Fibroblast of villous mesenchyme (primary cell): ENCODE data around the gene TNFAIP6. TPM values are rescaled to one million over a fixed set of nuclear protein-coding genes. Genes with fewer than 3 reads are reported as not detected.
"Not testable (repeated sequence)": the region's sequence is repeated elsewhere in the genome, so short reads cannot be mapped to it uniquely, and the experiment has no call there.

Experiments used
- DNase-seq: peaks from one replicate; pipeline ENCODE4 v3.0.0-alpha.2; 2010; ENCODE audit warnings: low read depth
- H3K4me3 ChIP-seq: 2 replicates; pipeline ENCODE4 v1.5.1; 2011; ENCODE audit warnings: low read depth, mild to moderate bottlenecking, low read length
- CTCF ChIP-seq: IDR thresholded peaks from 2 replicates; pipeline ENCODE4 v1.5.1; 2012; ENCODE audit warnings: low read depth, mild to moderate bottlenecking, low read length; ENCODE audit not compliant: insufficient read depth
- total RNA-seq: library from RNA; depleted of rRNA; stranded (reverse); fragments of >200 nt; gene quantifications from 2 replicates; pipeline ENCODE4 v1.2.3, GENCODE V29; 2012

The TNFAIP6 gene
- total RNA-seq, result 13.2 and 14.2 TPM in 2 replicates

- H3K4me3 ChIP-seq, result peak within 1 kb of the TSS; percentile 62
- DNase-seq, result peak; percentile 98
- no peak for TF ChIP-seq CTCF
Measured at GRCh38 chr2:151357359-151357758, at the start of gene TNFAIP6. TSS of gene TNFAIP6 (plus strand) at chr2:151357592. CDS start at chr2:151357667, 75 bp downstream.

GRCh38 chr2:151310313-151310712, 47.1 kb upstream of the TNFAIP6 start:
- not testable (repeated sequence) for DNase-seq, H3K4me3 ChIP-seq

GRCh38 chr2:151312440-151312839, 45.0 kb upstream of the TNFAIP6 start:
- peak; percentile 36 for DNase-seq
- not testable (repeated sequence) for H3K4me3 ChIP-seq

GRCh38 chr2:151315381-151315903, 42.0 kb upstream of the TNFAIP6 start:
- TF ChIP-seq CTCF, result no peak
- no peak overlapping the region for H3K4me3 ChIP-seq
- peak; percentile 70 for DNase-seq

GRCh38 chr2:151325581-151326095, 31.8 kb upstream of the TNFAIP6 start:
- H3K4me3 ChIP-seq, result no peak overlapping the region
- no peak for DNase-seq
- no peak for TF ChIP-seq CTCF

GRCh38 chr2:151326554-151326953, 30.8 kb upstream of the TNFAIP6 start:
- TF ChIP-seq CTCF, result no peak
- DNase-seq, result no peak
- H3K4me3 ChIP-seq, result no peak overlapping the region

- no peak for TF ChIP-seq CTCF
- DNase-seq, result no peak
- no peak overlapping the region for H3K4me3 ChIP-seq
Measured at GRCh38 chr2:151329998-151330397, 27.4 kb upstream of the TNFAIP6 start.

- TF ChIP-seq CTCF, result no peak
- no peak overlapping the region for H3K4me3 ChIP-seq
- DNase-seq, result no peak
Measured at GRCh38 chr2:151333083-151333482, 24.3 kb upstream of the TNFAIP6 start.
